ENCODE measurements around the gene SCNN1A.

SCNN1A gene

DNA sequence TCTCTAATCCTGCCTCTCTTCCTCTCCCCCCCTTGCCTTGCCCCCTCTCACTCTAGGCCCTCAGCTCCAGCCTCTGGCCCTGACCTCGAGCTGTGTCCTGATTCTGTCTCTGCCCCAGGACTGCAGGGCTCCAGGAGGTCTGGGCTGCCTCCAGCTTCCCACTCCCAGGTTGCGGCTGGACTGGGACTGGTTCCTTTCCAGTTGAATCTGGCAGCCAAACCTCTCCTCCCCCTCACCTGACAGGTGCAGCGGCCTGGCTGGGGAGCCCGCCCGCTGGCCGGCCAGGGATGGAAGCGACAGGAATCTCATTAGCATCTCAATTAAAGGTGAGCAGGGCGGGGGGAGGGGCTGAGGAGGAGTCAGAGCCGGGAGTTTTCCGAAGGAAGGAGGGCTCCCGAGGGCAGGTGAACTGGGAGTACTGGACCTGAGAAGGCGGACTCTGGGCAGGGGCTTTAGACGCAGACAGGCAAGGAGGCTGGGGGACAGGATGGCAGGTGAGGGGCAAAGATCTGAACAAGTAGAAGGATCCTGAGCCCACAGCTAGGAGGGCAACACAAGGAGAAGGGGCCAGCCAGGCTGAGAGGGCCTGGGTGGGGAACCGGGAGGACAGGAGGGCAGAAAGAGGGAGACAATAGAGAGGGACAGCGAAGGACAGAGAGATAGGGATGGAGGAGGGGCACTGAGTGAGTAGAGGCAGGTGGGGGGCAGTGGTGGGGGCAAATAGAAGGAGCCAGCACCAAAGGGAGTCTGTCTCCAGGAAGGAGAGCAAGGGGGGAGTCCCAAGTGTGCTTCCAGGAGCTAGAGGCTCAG lies at the start of gene SCNN1A:
Gene SCNN1A, minus strand, starts transcription at position 295 of the 810 bp plus-strand sequence. CDS start 780 bp downstream, outside the sequence.
- TF ChIP-seq, protein P1, sequence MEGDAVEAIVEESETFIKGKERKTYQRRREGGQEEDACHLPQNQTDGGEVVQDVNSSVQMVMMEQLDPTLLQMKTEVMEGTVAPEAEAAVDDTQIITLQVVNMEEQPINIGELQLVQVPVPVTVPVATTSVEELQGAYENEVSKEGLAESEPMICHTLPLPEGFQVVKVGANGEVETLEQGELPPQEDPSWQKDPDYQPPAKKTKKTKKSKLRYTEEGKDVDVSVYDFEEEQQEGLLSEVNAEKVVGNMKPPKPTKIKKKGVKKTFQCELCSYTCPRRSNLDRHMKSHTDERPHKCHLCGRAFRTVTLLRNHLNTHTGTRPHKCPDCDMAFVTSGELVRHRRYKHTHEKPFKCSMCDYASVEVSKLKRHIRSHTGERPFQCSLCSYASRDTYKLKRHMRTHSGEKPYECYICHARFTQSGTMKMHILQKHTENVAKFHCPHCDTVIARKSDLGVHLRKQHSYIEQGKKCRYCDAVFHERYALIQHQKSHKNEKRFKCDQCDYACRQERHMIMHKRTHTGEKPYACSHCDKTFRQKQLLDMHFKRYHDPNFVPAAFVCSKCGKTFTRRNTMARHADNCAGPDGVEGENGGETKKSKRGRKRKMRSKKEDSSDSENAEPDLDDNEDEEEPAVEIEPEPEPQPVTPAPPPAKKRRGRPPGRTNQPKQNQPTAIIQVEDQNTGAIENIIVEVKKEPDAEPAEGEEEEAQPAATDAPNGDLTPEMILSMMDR (IDR thresholded peaks at IDR 0.05; ENCODE audit: extremely low read depth, missing control alignments): no peak
- DNase-seq (ENCODE audit: low spot score): no peak

DNA sequence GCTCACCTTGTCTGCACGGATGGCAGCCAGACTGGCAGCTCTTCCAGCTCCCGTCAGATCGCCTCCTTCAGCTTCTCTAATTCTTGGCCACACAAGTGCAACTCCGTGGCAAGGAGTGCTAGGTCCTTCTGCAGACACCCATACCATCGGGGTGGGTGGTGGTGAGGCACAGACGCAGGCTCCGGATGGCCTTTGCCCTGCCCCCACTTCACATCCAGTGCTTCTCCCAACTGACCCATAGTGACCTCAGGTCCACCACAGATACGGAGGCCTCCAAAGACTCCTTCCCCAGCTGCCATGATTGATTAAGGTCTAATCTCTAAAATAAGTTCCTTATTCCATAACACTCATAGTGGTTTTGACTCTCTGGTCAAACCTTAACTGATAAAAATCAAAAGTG lies 49.5 kb upstream of the SCNN1A start:
- TF ChIP-seq, protein P1 (IDR thresholded peaks at IDR 0.05; ENCODE audit: extremely low read depth, missing control alignments): no peak
- DNase-seq (ENCODE audit: low spot score): no peak

DNA sequence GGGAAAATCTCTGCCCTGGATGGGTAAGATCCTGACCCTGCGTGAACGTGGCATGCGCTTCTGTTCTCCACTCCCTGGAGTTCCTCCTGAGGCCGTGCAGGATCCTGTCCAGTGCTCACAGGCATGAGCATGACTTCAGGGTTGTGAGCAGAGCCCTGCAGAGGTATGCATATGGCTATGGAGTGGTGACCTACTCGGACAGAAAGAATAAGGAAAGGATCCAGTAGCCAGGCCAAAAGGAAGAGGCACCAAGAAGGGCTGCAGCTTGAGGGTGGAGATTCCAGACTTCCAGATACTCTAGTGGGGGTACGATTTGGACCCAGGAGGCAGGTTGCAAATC lies 48.6 kb upstream of the SCNN1A start:
- TF ChIP-seq, protein P1 (IDR thresholded peaks at IDR 0.05; ENCODE audit: extremely low read depth, missing control alignments): no peak
- DNase-seq (ENCODE audit: low spot score): no peak

DNA sequence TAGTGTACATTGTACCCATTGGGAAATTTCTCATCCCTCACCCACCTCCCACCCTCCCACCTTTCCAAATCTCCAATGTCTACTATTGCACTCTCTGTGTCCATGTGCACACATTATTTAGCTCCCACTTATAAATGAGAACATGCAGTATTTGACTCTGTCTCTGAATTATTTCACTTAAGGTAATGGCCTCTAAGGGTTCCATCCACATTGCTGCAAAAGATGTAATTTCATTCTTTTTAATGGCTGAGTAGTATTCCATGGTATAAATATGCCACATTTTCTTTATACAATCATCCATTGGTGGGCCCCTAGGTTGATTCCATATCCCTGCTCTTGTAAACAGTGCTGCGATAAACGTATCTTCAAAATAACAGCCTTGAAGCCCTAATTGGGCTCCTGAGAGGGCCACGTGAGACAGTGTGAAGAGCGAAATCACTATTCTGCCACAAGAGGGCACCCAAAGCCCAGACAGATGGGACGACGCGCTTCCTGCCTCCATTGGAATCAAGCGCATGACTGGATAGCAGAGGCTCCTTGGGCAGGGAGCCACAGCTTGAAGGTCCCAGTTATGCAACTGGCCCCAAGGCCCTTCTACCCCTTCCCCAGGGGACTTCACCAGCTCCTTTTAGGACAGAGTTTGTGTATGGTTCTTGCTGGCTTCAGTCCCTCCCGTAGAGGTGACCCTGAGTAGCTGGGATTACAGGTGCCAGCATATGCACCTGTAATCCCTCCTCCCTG lies 48.1 kb upstream of the SCNN1A start:
- TF ChIP-seq, protein P1 (IDR thresholded peaks at IDR 0.05; ENCODE audit: extremely low read depth, missing control alignments): peak; percentile 66
- DNase-seq (ENCODE audit: low spot score): peak; percentile 79

DNA sequence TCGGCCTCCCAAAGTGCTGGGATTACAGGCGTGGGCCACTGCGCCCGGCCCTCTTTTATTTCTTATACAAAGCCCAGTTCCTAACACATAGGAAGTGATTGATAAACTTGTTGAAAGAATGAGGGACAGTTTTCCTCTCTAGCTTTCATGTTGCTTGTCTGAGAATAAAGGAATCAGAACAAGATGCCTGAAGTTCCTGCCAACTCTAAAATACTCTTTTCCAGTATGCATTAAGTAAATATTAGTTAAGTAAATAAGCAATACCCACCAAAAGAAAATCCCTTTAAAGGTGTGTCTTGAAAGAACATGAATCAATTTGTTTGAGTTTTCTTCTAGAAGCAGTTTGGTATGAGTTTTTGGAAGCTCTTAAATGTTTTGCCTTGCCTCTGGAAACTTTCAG lies 45.0 kb upstream of the SCNN1A start:
- TF ChIP-seq, protein P1 (IDR thresholded peaks at IDR 0.05; ENCODE audit: extremely low read depth, missing control alignments): no peak
- no peak for DNase-seq (ENCODE audit: low spot score)

DNA sequence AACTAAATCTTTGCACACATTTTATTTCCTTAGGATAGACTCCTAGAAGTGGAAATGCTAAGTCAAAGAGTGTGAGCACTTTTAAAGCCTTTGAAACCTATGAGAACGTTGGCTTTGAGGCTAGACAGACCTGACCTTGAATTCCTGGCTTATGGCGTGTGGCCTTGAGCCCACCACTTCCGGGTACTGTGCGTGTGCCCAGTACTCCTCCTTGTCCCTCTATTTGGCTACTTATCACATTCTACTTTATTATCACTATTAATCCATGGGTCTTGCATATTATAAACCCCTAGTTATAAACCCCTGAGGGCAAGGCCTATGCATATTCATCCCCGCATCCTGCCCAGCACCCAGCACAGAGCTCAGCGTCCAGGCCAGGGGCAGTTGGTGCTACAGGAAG lies 43.4 kb upstream of the SCNN1A start:
- TF ChIP-seq, protein P1 (IDR thresholded peaks at IDR 0.05; ENCODE audit: extremely low read depth, missing control alignments): no peak
- DNase-seq (ENCODE audit: low spot score): no peak

DNA sequence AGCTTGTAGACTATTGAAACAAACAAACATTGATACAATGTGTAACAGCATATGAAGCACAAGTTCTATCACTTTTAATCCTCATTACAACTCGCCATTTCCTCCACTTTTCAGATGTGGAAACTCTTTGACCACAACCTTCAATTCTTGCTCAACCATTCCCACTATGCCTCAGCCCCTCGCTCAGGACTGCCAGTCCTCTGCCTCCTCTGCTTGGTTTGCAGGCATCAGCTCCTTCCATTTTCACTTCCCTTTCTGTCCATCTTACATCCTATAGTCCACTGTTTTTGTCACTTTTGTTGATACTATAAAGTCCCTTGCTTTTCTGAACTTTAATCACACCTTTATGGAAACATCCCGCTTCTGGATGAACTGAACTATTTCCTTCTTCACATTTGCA lies 41.2 kb upstream of the SCNN1A start:
- no peak for DNase-seq (ENCODE audit: low spot score)
- TF ChIP-seq, protein P1 (IDR thresholded peaks at IDR 0.05; ENCODE audit: extremely low read depth, missing control alignments): no peak

All from GM20000 (cell line).